WTC11 (cell line): Measurements from ENCODE around the gene CADM1. TPM values are rescaled to one million over a fixed set of nuclear protein-coding genes. Genes with fewer than 3 reads are reported as not detected.

Experiments
- ATAC-seq: fragments of 200-7000 bp; cut with Tn5 transposase; 2 replicates; pipeline ENCODE4 v1.10.0; 2021; ENCODE audit warnings: mild to moderate bottlenecking, moderate library complexity
- CTCF ChIA-PET: fragments of 300-600 bp; sonication (Branson Sonifier 250); formaldehyde crosslinking; loops from one replicate; lab custom pipeline; 2021; ENCODE audit warnings: antibody characterized with exemption; lab: Charles Lee
- POLR2A ChIA-PET: fragments of 350-600 bp; sonication (Branson Sonifier 250); formaldehyde crosslinking; loops from one replicate; lab custom pipeline; 2021; ENCODE audit warnings: antibody characterized with exemption; lab: Charles Lee
- DNase-seq: peaks from one replicate; pipeline ENCODE4 v3.0.0; 2021; ENCODE audit warnings: low spot score
- H3K27ac Mint-ChIP-seq: 2 replicates; pipeline ENCODE4 v1.8.0; 2021; ENCODE audit warnings: mixed read lengths
- H3K27me3 Mint-ChIP-seq: 2 replicates; pipeline ENCODE4 v1.8.0; 2021; ENCODE audit warnings: low read depth, mild to moderate bottlenecking, moderate library complexity, mixed read lengths
- H3K36me3 Mint-ChIP-seq: 2 replicates; pipeline ENCODE4 v1.8.0; 2021; ENCODE audit warnings: mixed read lengths
- H3K4me1 Mint-ChIP-seq: 2 replicates; pipeline ENCODE4 v1.8.0; 2022; ENCODE audit warnings: mixed read lengths
- H3K4me3 Mint-ChIP-seq: 2 replicates; pipeline ENCODE4 v1.8.0; 2021; ENCODE audit warnings: mild to moderate bottlenecking, moderate library complexity, mixed read lengths
- H3K9me3 Mint-ChIP-seq: 2 replicates; pipeline ENCODE4 v1.8.0; 2021; ENCODE audit warnings: mixed read lengths
- AFF4 ChIP-seq: sonication (generic); formaldehyde crosslinking; IDR thresholded peaks from 2 replicates; pipeline ENCODE4 v1.8.1; 2023; ENCODE audit warnings: mild to moderate bottlenecking, missing genetic modification reagents, borderline replicate concordance
- CREB1 ChIP-seq: sonication (generic); formaldehyde crosslinking; IDR thresholded peaks from 2 replicates; pipeline ENCODE4 v1.8.0; 2023; ENCODE audit warnings: mild to moderate bottlenecking, missing genetic modification reagents
- CREM ChIP-seq: sonication (generic); formaldehyde crosslinking; IDR thresholded peaks from 2 replicates; pipeline ENCODE4 v1.8.1; 2022; ENCODE audit warnings: mild to moderate bottlenecking, missing genetic modification reagents, moderate library complexity
- E2F5 ChIP-seq: sonication (generic); formaldehyde crosslinking; IDR thresholded peaks from 2 replicates; pipeline ENCODE4 v1.8.1; 2022; ENCODE audit warnings: mild to moderate bottlenecking, moderate library complexity, missing genetic modification reagents
- ELF4 ChIP-seq: sonication (generic); formaldehyde crosslinking; IDR thresholded peaks from 2 replicates; pipeline ENCODE4 v1.8.1; 2022; ENCODE audit warnings: low read depth, mild to moderate bottlenecking, moderate library complexity, missing genetic modification reagents
- EMX1 ChIP-seq: fragments of 250-450 bp; sonication (Bioruptor Pico); IDR thresholded peaks from 2 replicates; pipeline ENCODE4 v1.8.0; 2021; ENCODE audit warnings: mild to moderate bottlenecking
- FOXJ3 ChIP-seq: sonication (generic); formaldehyde crosslinking; IDR thresholded peaks from 2 replicates; pipeline ENCODE4 v1.9.0; 2021; ENCODE audit warnings: missing genetic modification reagents, mild to moderate bottlenecking, borderline replicate concordance
- FOXP1 ChIP-seq: sonication (generic); formaldehyde crosslinking; IDR thresholded peaks from 2 replicates; pipeline ENCODE4 v1.8.0; 2022; ENCODE audit warnings: missing genetic modification reagents, mild to moderate bottlenecking, moderate library complexity, borderline replicate concordance
- GABPB1 ChIP-seq: sonication (generic); formaldehyde crosslinking; IDR thresholded peaks from 2 replicates; pipeline ENCODE4 v1.8.1; 2023; ENCODE audit warnings: mild to moderate bottlenecking, missing genetic modification reagents
- GRHL2 ChIP-seq: fragments of 250-450 bp; sonication (Bioruptor Pico); IDR thresholded peaks from 2 replicates; pipeline ENCODE4 v1.8.0; 2022; ENCODE audit warnings: mild to moderate bottlenecking, moderate library complexity; ENCODE audit not compliant: insufficient replicate concordance, severe bottlenecking
- HMGA2 ChIP-seq: fragments of 250-450 bp; sonication (Bioruptor Pico); IDR thresholded peaks from 2 replicates; pipeline ENCODE4 v1.4.0; 2021; ENCODE audit warnings: mild to moderate bottlenecking, moderate library complexity
- HMGXB4 ChIP-seq: sonication (generic); formaldehyde crosslinking; IDR thresholded peaks from 2 replicates; pipeline ENCODE4 v1.8.1; 2023; ENCODE audit warnings: mild to moderate bottlenecking, moderate library complexity, missing genetic modification reagents
- IRF1 ChIP-seq: sonication (generic); formaldehyde crosslinking; IDR thresholded peaks from 2 replicates; pipeline ENCODE4 v1.8.0; 2023; ENCODE audit warnings: missing genetic modification reagents
- JUN ChIP-seq: sonication (generic); formaldehyde crosslinking; IDR thresholded peaks from 2 replicates; pipeline ENCODE4 v1.8.0; 2023; ENCODE audit warnings: mild to moderate bottlenecking, missing genetic modification reagents
- MYBL2 ChIP-seq: sonication (generic); formaldehyde crosslinking; IDR thresholded peaks from 2 replicates; pipeline ENCODE4 v1.8.1; 2023; ENCODE audit warnings: mild to moderate bottlenecking, moderate library complexity, missing genetic modification reagents
- NFATC4 ChIP-seq: fragments of 250-450 bp; sonication (Bioruptor Pico); IDR thresholded peaks from 2 replicates; pipeline ENCODE4 v1.9.0; 2021; ENCODE audit warnings: mild to moderate bottlenecking
- NFYB ChIP-seq: sonication (generic); formaldehyde crosslinking; conservative IDR thresholded peaks from 2 replicates; pipeline ENCODE4 v1.8.0; 2022; ENCODE audit warnings: low read depth, missing genetic modification reagents
- OVOL2 ChIP-seq: fragments of 250-450 bp; sonication (Bioruptor Pico); IDR thresholded peaks from 2 replicates; pipeline ENCODE4 v1.9.0; 2021; ENCODE audit warnings: mild to moderate bottlenecking, borderline replicate concordance
- PRRX2 ChIP-seq: fragments of 250-450 bp; sonication (Bioruptor Pico); IDR thresholded peaks from 2 replicates; pipeline ENCODE4 v1.8.0; 2021; ENCODE audit warnings: mild to moderate bottlenecking
- TCF7 ChIP-seq: sonication (generic); formaldehyde crosslinking; IDR thresholded peaks from 2 replicates; pipeline ENCODE4 v1.8.0; 2022; ENCODE audit warnings: mild to moderate bottlenecking, low read depth, missing genetic modification reagents, moderate library complexity
- ZNF232 ChIP-seq: sonication (generic); formaldehyde crosslinking; IDR thresholded peaks from 2 replicates; pipeline ENCODE4 v1.8.0; 2022; ENCODE audit warnings: mild to moderate bottlenecking, missing genetic modification reagents
- ZNF263 ChIP-seq: sonication (generic); formaldehyde crosslinking; IDR thresholded peaks from 2 replicates; pipeline ENCODE4 v1.8.1; 2022; ENCODE audit warnings: low read depth, mild to moderate bottlenecking, moderate library complexity, missing genetic modification reagents
- total RNA-seq: library from RNA; stranded (reverse); gene quantifications from 3 replicates; pipeline ENCODE4 v1.2.3, GENCODE V29; 2021
- TF ChIP-seq, protein P1 (sequence below): fragments of 250-450 bp; sonication (Bioruptor Pico); IDR thresholded peaks from 2 replicates; pipeline ENCODE4 v1.8.0; 2021; ENCODE audit warnings: mild to moderate bottlenecking
- TF ChIP-seq, protein P2 (sequence below): sonication (generic); formaldehyde crosslinking; conservative IDR thresholded peaks from 2 replicates; pipeline ENCODE4 v1.8.1; 2022; ENCODE audit warnings: mild to moderate bottlenecking, missing genetic modification reagents
- TF ChIP-seq, protein P3 (sequence below): fragments of 250-450 bp; sonication (Bioruptor Pico); IDR thresholded peaks from 2 replicates; pipeline ENCODE4 v2.1.2; 2022; ENCODE audit warnings: mild to moderate bottlenecking, moderate library complexity

The CADM1 gene
- total RNA-seq, 1 experiment from 2014 or later, result 26.8 TPM

GRCh38 chr11:115208808-115209259, 295.4 kb downstream of the CADM1 start (continued):
- TF ChIP-seq, protein P1, sequence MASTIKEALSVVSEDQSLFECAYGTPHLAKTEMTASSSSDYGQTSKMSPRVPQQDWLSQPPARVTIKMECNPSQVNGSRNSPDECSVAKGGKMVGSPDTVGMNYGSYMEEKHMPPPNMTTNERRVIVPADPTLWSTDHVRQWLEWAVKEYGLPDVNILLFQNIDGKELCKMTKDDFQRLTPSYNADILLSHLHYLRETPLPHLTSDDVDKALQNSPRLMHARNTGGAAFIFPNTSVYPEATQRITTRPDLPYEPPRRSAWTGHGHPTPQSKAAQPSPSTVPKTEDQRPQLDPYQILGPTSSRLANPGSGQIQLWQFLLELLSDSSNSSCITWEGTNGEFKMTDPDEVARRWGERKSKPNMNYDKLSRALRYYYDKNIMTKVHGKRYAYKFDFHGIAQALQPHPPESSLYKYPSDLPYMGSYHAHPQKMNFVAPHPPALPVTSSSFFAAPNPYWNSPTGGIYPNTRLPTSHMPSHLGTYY (CRISPR knock-in tag), result no peak
- TF ChIP-seq ZNF263 (CRISPR knock-in tag) (no peak), TCF7 (CRISPR knock-in tag) (no peak), JUN (CRISPR knock-in tag) (no peak), GRHL2 (no peak), AFF4 (CRISPR knock-in tag) (no peak), FOXP1 (CRISPR knock-in tag) (no peak), PRRX2 (CRISPR knock-in tag) (no peak)

- no peaks in the 10 kb centered on the region for H3K36me3 Mint-ChIP-seq
- H3K4me1 Mint-ChIP-seq, result peaks cover 24% of the 10 kb centered on the region
- no peak overlapping the region for H3K27ac Mint-ChIP-seq
- ChIA-PET CTCF (interaction anchor here (1.1 to 2.1 kb wide), 3 partner anchors 8 to 11 kb away, joined by 5 to 21 read pairs (median 7); no protein-coding TSS in a partner anchor), POLR2A (interaction anchor here (0.5 to 1.6 kb wide), 2 partner anchors 8 to 483 kb away, joined by 3 to 4 read pairs; no protein-coding TSS in a partner anchor)
- TF ChIP-seq MYBL2 (no peak), OVOL2 (CRISPR knock-in tag) (no peak), ELF4 (no peak), FOXJ3 (no peak), HMGA2 (no peak), NFATC4 (no peak), IRF1 (CRISPR knock-in tag) (no peak), HMGXB4 (no peak), ZNF232 (CRISPR knock-in tag) (no peak), FOXP1 (CRISPR knock-in tag) (no peak), EMX1 (CRISPR knock-in tag) (no peak), CREB1 (no peak), NFYB (no peak), E2F5 (CRISPR knock-in tag) (no peak), GABPB1 (CRISPR knock-in tag) (no peak), CREM (CRISPR knock-in tag) (no peak)
- TF ChIP-seq, protein P2, sequence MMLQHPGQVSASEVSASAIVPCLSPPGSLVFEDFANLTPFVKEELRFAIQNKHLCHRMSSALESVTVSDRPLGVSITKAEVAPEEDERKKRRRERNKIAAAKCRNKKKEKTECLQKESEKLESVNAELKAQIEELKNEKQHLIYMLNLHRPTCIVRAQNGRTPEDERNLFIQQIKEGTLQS (CRISPR knock-in tag), result no peak
- TF ChIP-seq, protein P3, sequence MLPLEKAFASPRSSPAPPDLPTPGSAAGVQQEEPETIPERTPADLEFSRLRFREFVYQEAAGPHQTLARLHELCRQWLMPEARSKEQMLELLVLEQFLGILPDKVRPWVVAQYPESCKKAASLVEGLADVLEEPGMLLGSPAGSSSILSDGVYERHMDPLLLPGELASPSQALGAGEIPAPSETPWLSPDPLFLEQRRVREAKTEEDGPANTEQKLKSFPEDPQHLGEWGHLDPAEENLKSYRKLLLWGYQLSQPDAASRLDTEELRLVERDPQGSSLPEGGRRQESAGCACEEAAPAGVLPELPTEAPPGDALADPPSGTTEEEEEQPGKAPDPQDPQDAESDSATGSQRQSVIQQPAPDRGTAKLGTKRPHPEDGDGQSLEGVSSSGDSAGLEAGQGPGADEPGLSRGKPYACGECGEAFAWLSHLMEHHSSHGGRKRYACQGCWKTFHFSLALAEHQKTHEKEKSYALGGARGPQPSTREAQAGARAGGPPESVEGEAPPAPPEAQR (CRISPR knock-in tag), result no peak
- TF ChIP-seq, protein P1 (CRISPR knock-in tag), result no peak
- no peaks in the 10 kb centered on the region for H3K27me3 Mint-ChIP-seq
- no peak overlapping the region for H3K4me3 Mint-ChIP-seq
- DNase-seq (no peak), ATAC-seq (no peak)
- H3K9me3 Mint-ChIP-seq, result no peaks in the 10 kb centered on the region
Observed at GRCh38 chr11:115207916-115208315, 296.3 kb downstream of the CADM1 start.
